Nephron progenitor cell (in vitro differentiated cells): ENCODE measurements around the gene MAP4K2.
A peak's percentile ranks its signal among the peaks of the same experiment; 100 is the strongest.

Experiments used
- DNase-seq: peaks from one replicate; pipeline ENCODE4 v3.0.0; 2021
- H3K27ac Mint-ChIP-seq: 2 replicates; pipeline ENCODE4 v1.8.0; 2021; ENCODE audit warnings: mild to moderate bottlenecking, moderate library complexity, mixed read lengths
- H3K27me3 Mint-ChIP-seq: 2 replicates; pipeline ENCODE4 v1.8.0; 2021; ENCODE audit warnings: mild to moderate bottlenecking, low read depth, mixed read lengths; ENCODE audit not compliant: poor library complexity
- H3K36me3 Mint-ChIP-seq: 2 replicates; pipeline ENCODE4 v1.8.0; 2021; ENCODE audit warnings: low read depth, mixed read lengths
- H3K4me1 Mint-ChIP-seq: 2 replicates; pipeline ENCODE4 v1.8.0; 2021; ENCODE audit warnings: mixed read lengths
- H3K4me3 Mint-ChIP-seq: 2 replicates; pipeline ENCODE4 v1.8.0; 2021; ENCODE audit warnings: mild to moderate bottlenecking, moderate library complexity, mixed read lengths
- H3K9me3 Mint-ChIP-seq: 2 replicates; pipeline ENCODE4 v1.8.0; 2021; ENCODE audit warnings: mild to moderate bottlenecking, moderate library complexity, mixed read lengths
- CTCF ChIP-seq: fragments of 200-600 bp; sonication (generic); IDR thresholded peaks from 2 replicates; pipeline ENCODE4 v1.5.0; 2021; ENCODE audit warnings: antibody characterized with exemption

The MAP4K2 gene

GRCh38 chr11:64799256-64799622, 3.8 kb downstream of the MAP4K2 start:
- no peak for TF ChIP-seq CTCF
- no peak overlapping the region for H3K4me3 Mint-ChIP-seq
- H3K27ac Mint-ChIP-seq: no peak overlapping the region
- H3K27me3 Mint-ChIP-seq: no peaks in the 10 kb centered on the region
- H3K9me3 Mint-ChIP-seq: no peaks in the 10 kb centered on the region
- peaks cover 41% of the 10 kb centered on the region for H3K4me1 Mint-ChIP-seq
- no peak for DNase-seq
- peaks cover 8% of the 10 kb centered on the region for H3K36me3 Mint-ChIP-seq

GRCh38 chr11:64796757-64797541, 6.1 kb downstream of the MAP4K2 start:
- Mint-ChIP-seq H3K9me3 (no peaks in the 10 kb centered on the region), H3K4me3 (no peak overlapping the region), H3K27me3 (no peaks in the 10 kb centered on the region), H3K27ac (no peak overlapping the region), H3K36me3 (peaks cover 8% of the 10 kb centered on the region), H3K4me1 (peaks cover 42% of the 10 kb centered on the region)
- no peak for DNase-seq
- TF ChIP-seq CTCF: no peak

- H3K36me3 Mint-ChIP-seq: peaks cover 8% of the 10 kb centered on the region
- H3K27me3 Mint-ChIP-seq: no peaks in the 10 kb centered on the region
- H3K4me1 Mint-ChIP-seq: peaks cover 42% of the 10 kb centered on the region
- H3K4me3 Mint-ChIP-seq: no peak overlapping the region
- no peak for DNase-seq
- H3K27ac Mint-ChIP-seq: peak overlapping the region; percentile 96
- H3K9me3 Mint-ChIP-seq: no peaks in the 10 kb centered on the region
- no peak for TF ChIP-seq CTCF
These were observed 6.8 kb downstream of the MAP4K2 start for GRCh38 chr11:64796047-64796756.

- Mint-ChIP-seq H3K9me3 (no peaks in the 10 kb centered on the region), H3K27me3 (no peaks in the 10 kb centered on the region), H3K4me1 (peaks cover 38% of the 10 kb centered on the region), H3K27ac (peak overlapping the region; percentile 96), H3K36me3 (peaks cover 6% of the 10 kb centered on the region), H3K4me3 (no peak overlapping the region)
- no peak for TF ChIP-seq CTCF
- no peak for DNase-seq
These were observed 8.5 kb downstream of the MAP4K2 start for GRCh38 chr11:64794526-64794925.

- peaks cover under 1% of the 10 kb centered on the region for H3K36me3 Mint-ChIP-seq
- no peak overlapping the region for H3K4me3 Mint-ChIP-seq
- TF ChIP-seq CTCF: no peak
- no peak for DNase-seq
- H3K9me3 Mint-ChIP-seq: no peaks in the 10 kb centered on the region
- peak overlapping the region; percentile 53 for H3K27ac Mint-ChIP-seq
- no peaks in the 10 kb centered on the region for H3K27me3 Mint-ChIP-seq
- H3K4me1 Mint-ChIP-seq: peaks cover 32% of the 10 kb centered on the region
These were observed 9.5 kb downstream of the MAP4K2 start for GRCh38 chr11:64793271-64794160.
